NCI-H69 (cell line): ENCODE data around the gene FHAD1.
A peak's percentile ranks its signal among the peaks of the same experiment; 100 is the strongest.
"Not testable (repeated sequence)": the region's sequence is repeated elsewhere in the genome, so short reads cannot be mapped to it uniquely, and the experiment has no call there.

ENCODE experiments used
- DNase-seq: peaks from one replicate; lab custom pipeline; 2025; lab: John Stamatoyannopoulos, UW

FHAD1 gene

DNA sequence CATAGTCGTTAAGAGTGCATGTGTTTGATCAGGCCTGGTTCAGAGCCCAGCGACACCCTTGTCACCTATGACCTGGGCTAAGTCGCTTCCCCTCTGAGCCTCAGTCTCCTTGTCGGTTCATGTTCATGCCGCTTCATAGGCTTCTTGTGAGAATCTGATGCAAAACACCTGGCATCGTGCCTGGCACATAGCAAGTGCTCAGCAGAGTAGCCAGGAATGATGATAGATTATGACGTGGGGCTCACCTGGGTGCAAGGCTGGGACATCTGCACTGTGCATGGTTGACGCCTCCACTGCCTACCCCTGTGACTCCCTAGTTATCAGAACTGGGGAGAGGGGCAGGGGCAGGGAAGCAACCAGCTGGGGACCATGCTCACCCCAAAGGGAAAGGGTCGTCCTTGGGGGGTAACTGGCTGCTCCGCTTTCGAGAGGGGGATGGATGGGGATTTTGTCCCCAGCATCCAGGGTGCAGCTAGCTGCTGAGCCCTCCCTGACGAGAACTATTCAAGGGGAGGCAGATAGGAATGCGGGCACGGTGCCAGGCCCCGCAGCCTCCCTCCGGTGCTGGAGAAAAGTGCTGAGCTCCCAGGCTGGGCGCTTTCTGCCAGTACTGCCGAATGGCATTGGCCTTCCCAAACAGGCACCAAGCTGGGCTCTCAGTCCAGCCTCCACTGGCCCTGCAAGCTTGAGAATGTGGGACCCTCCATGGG lies 171.9 kb downstream of the FHAD1 start:
- DNase-seq: no peak

GRCh38 chr1:15420853-15421465 lies 173.9 kb downstream of the FHAD1 start:
- no peak for DNase-seq

DNA sequence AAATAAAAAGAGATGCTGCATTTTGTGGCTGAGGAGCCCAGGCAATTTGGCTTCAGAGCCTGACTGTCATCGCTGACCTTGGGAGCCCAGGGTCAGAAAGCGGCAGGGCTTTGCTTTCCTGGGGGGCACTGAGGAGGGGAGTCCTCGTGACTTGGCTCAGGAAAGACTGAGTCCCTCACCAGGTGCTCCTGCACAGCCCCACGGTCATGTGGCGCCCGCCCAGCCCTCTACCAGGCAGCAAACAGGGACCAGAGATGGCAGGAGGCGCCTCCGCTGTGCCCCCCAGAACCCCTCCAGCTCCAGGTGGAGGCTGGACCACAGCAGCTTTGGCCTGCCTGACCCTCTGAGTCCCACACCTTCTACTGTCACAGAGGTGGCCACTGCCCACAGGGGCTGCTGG lies 175.8 kb downstream of the FHAD1 start:
- no peak for DNase-seq

DNA sequence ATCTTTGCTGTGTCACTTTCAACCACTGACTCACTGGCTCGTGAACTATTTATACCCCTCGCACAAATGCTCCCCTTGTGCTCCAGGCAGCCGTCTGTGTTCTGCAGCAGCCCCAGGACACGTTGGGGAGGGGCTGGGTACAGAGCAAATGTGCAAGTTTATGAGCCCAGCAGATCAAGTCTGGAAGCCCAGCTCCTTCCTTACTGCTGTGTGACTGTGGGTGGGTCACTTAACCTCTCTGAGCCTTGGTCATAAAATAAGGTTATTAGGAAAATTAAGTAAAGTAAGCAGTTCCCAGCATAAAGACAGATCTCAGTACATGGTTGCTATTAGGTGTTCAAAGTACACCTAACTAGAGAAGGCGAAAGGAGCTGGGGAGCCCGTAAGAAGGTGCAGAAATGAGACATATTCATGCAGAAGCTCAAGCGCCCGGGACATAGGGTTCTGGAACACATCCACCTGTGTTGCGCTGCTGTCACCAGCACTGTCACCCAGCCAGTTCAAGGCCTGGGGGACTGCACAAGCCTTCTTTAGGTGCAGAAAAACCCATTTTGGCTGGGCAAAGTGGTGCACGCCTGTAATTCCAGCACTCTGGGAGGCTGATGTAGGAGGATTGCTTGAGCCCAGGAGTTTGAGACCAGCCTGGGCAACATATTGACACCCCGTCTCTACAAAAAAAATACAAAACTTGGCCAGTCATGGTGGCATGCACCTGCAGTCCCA lies 176.5 kb downstream of the FHAD1 start:
- DNase-seq: no peak

DNA sequence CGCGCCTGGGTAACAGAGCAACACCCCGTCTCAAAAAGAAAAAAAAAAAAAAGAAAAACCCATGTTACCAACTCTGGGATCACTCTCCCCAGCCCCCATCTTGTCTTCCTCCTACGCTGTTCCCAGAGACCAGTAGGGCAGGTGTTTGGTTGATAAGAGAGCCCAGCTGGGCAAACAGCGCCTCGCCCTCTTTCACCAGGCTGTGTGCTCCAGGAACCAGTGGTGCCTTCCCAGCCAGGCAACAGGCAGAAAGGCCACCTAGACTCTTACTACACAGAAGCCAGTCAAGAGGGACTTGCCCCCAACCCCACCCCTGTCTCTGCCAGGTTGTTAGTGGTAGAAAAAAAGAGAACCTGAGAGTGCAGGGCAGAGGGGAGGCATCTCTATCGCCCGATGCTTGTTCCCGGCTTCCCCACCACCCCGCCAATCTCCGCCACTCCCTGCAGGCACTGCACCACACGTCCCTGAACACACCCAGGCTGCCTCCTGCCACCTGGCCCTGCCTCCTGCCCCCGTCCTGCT lies 177.2 kb downstream of the FHAD1 start:
- peak; percentile 79 for DNase-seq

- no peak for DNase-seq
Observed at GRCh38 chr1:15424981-15425380, 178.0 kb downstream of the FHAD1 start.

DNA sequence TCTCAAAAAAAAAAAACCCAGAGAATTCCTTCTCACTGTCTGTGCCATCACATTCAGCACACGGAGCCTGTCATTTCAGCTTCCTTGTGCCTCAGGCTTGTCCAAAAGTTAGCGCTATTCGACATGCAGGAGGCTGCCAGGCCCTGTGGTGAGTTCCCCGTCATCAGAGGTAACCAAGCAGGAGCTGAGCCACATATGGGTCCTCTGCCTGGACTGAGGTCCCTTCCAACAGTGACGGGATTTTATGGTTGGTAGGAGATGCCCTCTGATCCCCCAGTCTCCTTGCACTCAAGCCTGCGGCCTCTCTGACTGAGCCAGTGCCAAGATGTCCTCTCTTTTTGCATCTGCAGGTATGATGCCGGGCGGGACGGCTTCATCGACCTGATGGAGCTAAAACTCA lies 178.5 kb downstream of the FHAD1 start:
- DNase-seq: no peak

- DNase-seq: no peak
Observed at GRCh38 chr1:15425958-15426357, 178.9 kb downstream of the FHAD1 start.

DNA sequence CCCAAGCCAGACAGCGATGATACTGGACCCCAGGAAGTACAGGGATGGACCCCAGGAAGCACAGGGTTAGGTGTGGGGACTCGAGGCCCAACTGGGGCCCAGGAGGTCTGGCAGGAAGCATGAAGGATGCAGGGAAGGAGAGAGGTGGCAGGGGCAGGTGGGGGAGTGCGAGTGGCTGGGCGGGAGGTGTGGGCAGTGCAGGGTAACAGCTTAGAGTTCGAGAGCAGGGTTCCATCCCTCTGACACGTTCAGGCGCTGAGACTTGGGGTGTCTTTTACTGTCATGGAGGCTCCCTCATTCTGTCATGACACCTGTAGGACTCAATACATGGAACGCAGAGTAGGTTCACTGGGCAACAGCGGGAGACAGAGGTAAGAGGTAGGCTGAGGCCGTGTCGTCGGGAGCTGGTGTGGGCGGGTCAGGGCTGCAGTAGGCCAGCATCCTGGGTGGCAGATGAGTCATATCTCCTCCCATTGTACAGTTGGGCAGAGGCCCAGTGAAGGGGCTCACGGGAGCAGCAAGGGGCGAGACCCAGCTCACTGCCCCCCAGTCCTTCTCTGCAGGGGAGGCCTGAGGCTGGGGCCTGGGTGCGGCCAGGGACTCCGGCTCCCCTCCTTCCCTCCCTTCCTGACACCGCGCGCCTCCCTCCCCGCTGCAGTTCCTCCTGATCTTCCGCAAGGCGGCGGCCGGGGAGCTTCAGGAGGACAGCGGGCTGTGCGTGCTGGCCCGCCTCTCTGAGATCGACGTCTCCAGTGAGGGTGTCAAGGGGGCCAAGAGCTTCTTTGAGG lies 179.7 kb downstream of the FHAD1 start:
- no peak for DNase-seq

DNA sequence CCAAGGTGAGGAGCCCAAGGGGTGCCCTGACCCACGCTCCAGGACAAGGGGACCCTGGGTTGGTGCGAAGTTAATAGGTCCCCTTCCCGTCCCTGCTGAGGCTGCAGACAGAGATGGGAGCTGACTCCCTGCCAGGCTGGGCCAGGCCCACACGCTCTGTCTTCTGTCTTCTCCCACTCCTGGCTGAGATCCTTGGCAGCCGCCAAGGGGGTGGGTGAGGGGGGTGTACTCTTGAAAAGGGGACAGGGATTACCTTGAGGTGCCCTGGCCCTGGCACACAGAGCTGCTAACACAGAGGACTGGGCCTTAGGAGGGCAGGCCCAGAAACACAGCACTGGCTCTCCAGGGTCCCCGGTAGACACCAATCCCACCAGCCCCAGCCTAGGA lies 180.2 kb downstream of the FHAD1 start:
- DNase-seq: no peak

GRCh38 chr1:15428252-15428651 lies 181.2 kb downstream of the FHAD1 start:
- DNase-seq: not testable (repeated sequence)

DNA sequence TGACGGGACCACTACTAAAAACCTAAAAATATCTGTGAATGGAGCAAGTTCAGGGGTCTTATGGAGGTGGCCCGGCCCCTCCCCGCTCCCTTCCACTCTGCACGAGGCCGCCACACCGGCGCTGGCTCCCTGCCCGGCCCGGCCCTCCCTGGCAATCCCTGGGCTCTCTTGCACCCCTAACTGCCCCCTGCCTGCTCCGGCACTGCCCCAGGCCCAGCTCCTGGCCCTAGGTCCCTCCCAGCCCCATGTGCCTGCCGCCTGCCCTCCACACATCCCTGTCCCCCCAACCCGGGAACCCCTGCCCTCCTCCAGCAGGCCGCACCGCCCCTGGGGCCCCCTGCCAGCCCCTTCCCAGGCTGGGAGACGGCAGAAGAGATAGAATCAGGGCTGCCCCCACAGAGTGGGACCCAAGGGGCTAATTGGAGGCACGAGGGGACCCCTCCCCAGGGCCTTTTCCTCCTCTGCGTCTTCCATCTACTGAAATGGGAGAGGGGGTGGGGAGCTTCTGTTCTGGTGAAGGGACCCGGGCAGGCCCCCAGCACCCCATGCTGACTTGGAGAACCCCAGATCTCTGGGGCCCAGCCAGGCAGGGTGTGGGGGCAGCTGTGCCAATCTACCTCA lies 181.9 kb downstream of the FHAD1 start:
- DNase-seq: no peak

DNA sequence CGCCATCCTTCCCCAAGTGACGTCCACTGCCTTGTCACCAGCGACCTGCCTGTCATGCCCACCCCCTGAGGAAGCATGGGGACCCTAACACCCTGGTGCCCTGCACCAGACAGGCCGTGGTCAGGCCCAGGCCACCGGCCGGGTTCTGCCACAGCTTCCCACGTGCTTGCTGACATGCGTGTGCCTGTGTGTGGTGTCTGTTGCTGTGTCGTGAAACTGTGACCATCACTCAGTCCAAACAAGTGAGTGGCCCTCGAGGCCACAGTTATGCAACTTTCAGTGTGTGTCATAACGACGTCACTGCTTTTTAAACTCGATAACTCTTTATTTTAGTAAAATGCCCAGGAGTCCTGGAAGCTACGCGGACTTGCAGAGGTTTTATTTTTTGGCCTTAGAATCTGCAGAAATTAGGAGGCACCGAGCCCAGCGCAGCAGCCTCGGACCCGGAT lies 182.7 kb downstream of the FHAD1 start:
- DNase-seq: no peak

DNA sequence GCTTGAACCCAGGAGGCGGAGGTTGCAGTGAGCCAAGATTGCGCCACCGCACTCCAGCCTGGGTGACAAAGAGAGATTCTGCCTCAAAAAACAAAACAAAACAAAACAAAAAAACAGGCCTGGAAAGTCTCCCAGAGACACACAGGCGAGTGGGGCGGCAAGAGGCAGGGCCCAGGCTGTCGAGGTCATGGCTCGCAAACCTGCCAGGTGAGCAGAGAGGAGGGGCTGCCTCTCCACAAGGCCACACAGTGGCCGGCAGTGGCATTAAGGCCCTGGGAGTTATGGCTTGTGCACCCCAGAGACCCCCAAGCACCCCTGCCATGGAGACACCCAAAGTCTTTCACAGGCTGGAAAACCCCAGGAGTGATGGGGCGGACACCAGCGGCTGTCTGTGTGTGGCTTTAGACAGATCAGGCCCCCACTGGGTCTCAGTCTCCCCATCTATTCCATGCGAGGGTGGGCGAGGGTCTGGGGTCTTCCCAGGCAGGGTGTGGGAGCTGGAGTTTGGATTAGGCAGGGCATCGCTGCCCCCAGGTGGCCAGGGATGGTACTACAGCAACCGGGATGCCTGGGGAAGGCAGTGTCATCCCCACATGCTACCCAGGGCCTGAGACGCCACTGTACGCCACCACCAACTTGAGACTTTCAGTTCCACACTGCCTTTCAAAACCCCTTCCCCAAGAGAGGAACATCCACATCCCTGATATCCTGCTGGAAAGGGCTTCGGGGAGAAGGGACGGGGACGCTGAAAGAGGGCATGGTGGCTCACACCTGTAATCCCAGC lies 184.0 kb downstream of the FHAD1 start:
- peak; percentile 10 for DNase-seq

DNA sequence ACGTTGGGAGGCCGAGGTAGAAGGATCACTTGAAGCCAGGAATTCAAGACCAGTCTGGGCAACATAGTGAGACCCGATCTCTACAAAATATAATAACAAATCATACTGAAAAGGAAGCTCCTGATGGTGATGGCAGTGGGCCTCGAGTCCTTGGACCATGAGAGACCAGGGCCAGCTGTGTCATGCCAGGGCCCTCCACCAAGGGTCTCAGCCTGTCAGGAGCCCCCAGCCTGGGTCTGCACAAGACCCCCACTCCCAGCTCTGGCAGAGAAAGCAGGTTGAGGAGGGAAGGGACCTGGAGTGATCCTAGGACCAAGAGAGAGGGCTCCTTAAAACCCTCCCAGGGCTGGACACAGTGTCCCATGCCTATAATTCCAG lies 184.5 kb downstream of the FHAD1 start:
- no peak for DNase-seq

DNA sequence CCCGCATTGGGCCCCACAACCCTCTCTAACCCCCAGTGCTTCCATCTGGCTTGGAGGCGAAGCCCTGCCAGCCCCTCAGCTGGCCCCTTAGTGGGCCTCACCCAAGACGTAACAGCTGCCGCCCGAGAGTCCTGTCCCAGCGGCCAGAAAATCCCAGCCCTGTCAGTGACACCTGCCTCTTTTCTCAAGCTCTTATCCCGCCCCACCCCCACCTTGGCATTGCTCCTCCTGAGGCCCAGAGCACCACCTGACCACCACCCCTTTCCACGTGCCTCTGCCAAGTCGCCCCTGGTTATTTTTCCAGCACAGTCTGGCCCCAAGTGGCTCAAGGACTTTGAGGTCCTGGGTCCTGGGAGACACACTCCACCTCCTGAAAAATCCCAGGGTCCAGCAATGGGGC lies 185.3 kb downstream of the FHAD1 start:
- no peak for DNase-seq

DNA sequence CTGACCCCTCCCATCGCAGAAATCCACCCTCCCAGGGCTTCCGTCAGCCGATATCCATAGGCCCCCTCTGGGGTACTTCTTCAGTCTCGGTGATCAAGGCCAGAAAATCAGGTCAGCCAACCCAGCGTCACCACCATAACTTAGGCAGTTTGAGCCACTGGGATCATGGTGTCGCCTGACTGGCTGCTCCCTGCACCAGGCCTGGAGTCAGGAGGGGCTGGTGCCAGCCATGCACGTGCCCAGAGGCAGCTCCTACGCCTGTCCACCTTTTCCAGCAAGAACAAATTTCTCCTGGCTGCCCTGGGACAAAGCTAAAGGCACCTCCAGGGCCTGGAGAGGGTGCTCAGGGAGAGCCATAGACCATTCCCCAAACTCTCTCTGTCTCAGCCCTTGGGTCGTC lies 186.4 kb downstream of the FHAD1 start:
- no peak for DNase-seq

DNA sequence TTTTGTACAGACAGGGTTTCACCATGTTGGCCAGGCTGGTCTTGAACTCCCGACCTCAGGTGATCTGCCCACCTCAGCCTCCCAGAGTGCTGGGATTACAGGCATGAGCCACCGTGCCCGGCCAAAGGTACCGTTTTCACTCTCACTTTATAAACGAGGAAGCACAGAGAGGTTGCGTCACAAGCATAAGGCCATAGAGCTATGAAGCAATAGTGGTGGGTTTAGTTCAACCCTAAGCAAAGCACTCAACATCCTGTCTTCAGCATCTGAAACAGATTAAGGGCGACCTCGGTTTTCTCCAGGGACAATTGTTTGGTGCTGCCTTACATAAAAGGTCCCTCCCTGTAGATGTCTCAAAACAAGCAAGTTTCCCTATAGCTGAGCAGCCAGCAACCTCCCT lies 187.7 kb downstream of the FHAD1 start:
- not testable (repeated sequence) for DNase-seq

DNA sequence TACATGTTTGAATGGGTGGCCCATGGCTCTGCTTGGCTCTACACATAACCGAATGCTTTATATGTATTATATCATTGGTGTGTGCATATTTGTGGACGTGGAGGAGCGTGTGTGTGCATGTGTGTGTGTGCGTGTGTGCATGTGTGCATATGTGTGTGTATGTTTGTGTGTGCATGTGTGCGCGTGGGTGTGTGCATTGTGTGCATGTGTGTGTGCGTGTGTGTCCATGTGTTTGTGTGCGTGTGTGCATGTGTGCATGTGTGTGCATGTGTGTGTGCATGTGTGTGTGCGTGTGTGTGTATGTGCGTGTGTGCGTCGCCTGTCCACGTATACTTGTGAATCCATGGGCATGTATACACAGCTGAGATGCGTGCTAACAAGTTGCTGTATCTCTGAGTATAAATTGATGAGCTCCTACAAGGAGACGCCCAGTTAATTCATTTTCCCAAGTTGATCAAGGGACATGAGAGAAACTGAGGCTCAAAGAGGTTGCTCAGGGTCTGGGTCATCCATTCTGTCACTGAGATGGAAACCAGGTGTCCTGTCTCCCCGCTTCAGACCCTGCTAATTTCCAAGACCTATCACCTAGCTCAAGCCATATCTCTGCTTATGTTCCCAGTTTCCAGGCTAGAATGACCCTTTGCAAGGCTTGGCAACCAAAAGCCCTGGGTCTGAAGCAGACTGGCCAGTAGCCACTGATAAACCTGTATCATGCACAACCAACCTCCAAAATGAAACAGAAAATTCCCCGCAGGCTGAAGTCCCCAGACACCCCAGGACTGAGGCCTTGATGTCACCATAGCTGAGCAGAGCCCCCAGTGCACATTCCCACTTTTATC lies 188.4 kb downstream of the FHAD1 start:
- no peak for DNase-seq

GRCh38 chr1:15436881-15437442 lies 189.9 kb downstream of the FHAD1 start:
- peak; percentile 21 for DNase-seq
